Ammon's horn (tissue), 1 donor: Measurements from ENCODE around the gene WHRN.

ENCODE experiments used
- DNase-seq: peaks from one replicate; pipeline ENCODE4 v3.0.0-alpha.2; 2016; ENCODE audit warnings: low spot score

WHRN gene

DNA sequence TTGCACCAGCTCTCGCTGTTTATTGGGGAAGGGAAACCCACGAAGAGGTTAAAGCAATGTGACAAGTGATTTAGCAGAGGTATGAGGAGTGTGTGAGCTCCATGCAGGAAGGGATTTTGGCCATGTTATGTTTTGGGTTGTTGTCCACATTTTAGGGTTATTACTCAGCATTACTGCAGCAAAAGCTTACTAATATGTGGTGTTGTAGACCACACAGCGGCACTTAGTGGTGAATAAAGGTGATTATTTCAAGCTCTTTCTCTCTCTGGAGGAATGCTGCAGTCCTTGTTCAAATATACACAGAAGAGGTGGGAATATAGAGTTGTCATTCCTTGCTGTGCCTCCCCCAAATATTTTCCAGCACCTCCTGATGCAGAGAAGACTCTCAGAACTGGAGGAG, 87.8 kb downstream of the WHRN start:
- no peak for DNase-seq

DNA sequence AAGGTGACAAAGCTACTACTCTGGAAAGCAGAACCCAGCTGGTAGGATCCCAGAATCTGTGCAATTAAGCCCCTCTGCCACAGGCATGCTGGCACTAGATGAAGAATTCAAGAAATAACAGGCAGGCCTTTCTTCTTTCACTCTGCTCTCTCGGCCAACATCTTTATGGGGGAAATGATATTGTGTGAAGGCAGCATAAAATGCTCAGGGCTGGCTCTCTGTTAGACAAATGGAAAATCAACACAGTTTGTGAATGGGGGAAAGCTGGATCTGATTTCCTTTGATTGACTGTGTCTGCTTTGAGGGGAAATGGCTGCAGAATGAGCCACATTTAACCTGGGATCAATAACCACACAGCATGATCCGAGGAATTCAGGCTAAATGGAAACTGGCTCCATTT, 88.4 kb downstream of the WHRN start:
- DNase-seq, result no peak

DNA sequence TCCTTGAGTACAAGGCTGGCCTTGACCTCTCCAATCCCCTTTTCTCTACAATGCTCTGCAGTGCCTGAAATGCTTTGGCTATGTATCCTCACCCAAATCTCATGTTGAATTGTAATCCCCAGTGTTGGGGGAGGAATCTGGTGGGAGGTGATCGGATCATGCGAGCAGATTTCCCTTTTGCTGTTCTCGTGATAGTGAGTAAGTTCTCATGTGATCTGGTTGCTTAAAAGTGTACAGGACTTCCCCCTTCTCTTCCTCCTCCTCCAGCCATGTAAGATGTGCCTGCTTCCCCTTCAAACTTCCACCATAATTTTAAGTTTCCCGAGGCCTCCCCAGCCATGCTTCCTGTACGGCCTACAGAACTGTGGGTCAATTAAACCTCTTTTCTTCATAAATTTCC, 89.0 kb downstream of the WHRN start:
- no peak for DNase-seq

DNA sequence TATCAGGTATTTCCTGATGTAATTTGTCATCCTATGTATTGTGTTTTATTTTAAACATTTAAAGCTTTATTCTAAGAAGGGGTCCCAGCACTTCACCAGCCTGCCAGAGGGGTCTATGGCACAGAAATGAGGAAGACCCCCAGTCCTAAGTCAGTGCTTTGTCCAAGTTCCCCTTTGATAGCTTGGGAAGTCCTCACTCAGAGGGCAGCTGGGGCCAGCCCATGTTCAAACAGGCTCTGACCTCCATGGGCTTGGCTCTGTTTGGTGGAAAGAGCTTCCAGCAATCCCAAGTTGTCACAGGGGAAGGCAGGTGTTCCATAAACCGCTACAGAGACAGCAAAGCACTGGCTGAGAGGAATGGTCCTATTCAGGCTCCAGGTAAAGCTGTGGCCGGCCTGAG, 90.9 kb downstream of the WHRN start:
- DNase-seq, result no peak

DNA sequence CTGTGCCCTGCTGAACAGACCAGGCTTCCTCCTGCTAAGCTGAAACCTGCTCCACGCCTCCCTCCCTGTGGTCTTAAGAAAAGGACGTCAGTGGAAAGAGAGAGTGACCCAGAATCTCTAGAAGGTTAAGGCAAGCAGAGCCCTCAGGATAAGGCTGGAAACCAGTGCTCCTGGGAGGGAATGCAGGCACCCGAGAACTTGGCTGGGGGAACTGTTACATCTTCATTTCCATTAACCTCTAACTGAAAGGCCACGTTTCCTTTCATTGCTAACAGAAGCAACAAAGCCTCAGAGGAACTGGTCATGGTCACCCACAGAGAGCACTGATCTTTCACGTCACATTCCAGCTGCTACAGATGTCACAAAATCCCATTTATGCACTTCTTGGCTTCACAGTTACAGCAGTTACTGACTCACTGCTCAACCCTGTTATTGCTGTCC, 91.4 kb downstream of the WHRN start:
- DNase-seq, result no peak

DNA sequence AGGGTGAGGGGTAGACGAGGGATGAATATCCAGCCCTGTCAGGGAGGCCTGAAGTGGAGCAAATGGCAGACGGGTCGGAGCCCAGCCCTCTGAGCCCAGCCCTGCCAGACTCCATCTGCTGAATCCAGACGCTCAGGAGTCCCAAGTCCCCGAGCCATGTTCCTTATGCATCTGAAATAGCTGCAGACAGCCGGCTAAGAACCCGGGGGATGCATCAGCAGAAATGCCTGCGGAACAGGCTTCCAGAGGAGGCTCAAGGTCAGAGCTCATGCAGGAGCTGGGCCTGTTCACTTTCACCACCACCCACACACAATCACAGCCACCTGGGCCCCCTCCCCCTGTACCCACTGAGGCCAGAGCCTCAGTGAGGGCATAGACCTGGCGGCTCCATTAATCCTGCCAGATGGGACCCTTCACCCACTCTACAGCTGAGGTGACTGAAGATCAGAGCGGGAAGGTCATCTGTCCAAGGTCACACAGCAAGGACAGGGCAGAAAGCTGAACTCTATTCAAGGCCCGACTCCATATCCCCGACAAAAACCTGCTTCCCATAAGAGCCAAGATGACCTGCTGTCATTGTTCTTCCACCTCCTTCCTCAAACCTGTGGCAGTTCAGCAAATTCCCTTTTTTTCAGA, 93.1 kb downstream of the WHRN start:
- no peak for DNase-seq

DNA sequence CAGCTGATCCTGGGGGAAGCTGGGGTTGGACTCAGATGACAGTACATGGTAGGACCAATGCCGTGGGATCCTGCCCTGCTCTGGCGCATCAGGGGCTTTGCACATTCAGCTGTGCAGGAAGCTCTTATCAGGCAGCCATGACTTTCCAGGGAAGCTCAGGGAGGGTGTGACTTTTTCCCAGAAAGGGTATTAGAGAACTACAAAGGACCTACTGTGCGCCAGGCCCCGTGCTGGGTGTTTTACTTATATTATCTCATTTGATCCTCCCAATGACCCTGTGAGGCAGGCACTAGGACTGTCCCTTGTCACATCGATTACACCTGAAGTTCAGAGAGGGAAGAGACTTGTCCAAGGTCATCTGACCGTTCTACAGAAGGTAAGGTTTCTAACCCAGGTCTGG, 93.8 kb downstream of the WHRN start:
- no peak for DNase-seq

DNA sequence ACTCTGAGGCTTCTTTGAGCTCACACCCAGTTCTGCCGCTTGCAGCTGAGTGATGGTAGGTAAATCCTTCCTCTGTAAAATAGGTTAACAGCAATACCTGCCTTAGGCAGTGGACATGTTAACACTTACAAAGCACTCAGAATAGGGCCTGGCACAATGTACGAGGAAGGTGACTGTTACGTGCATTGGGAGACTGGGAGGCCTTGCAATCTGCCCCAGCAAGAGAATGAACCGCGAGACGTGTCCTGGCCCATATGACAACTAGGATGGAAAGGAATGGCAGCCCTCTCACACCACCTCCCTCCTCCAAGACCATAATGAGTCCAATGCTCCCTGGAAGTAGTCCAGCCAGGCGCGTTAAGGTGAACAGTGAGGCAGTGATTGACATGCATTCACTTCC, 94.4 kb downstream of the WHRN start:
- DNase-seq, result no peak

DNA sequence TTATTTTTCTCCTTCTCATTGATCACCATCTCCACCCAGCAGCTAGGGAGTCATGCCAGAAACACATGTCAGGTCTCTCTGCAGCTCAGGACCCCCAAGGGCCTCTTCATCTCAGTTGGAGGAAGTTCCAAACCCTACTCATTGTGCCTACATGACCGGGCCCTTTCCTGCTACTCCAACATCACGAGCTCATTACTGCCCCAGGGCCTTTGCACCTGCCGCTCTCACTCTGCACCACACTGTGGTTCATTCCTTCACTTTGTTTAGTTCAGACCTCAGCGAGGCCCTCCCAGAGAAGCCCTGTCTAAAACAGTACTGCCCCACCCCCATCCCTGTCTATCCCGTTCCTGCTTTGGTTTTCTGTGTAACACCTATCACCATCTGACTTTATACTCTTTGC, 95.4 kb downstream of the WHRN start:
- no peak for DNase-seq

DNA sequence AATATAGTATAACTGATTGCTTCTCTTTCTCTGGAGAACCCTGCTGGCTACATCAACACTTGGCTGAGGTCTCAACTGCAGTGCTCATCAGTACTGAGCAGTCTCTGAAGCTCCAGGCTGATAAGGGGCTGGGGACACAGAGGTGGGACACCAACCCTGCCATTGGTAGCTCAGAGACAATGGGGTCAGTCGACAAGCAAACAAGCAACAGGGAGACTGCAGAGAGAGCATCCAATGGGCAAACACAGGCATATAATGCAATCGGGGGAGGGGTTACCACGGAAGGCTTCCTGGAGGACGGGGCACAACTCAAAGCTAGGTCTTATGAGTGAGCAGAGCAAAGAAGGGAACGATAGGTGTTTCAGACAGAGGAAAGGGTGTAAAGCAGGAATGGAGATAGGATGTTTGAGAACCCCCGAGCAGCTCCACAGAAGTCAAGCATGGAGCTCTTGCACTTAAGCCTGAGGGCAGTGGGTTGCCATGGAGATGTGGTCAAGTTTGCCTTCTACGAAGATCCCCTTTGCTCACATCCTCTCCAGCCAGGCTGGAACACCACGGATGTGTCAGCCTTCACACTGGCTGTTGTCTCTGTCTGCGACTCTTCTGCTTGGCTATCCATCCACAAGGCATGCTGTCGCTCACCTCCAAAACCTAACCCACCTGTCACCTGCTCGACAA, 96.0 kb downstream of the WHRN start:
- no peak for DNase-seq

DNA sequence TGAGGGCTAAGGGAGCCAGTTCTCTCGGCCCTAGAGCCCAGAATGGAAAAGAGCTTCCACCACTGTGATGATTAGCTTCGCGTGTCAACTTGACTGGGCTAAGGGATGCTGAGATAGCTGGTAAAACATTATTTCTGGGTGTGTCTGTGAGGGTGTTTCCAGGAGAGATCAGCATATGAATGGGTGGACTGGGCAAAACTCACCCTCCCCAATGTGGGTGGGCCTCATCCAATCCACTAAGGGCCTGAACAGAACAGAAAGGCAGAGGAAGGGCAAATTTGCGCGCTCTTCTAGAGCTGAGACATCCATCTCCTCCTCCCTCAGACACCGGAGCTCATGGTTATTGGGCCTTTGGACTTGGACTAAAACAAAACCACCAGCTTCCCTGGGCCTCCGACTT, 96.6 kb downstream of the WHRN start:
- DNase-seq, result no peak

DNA sequence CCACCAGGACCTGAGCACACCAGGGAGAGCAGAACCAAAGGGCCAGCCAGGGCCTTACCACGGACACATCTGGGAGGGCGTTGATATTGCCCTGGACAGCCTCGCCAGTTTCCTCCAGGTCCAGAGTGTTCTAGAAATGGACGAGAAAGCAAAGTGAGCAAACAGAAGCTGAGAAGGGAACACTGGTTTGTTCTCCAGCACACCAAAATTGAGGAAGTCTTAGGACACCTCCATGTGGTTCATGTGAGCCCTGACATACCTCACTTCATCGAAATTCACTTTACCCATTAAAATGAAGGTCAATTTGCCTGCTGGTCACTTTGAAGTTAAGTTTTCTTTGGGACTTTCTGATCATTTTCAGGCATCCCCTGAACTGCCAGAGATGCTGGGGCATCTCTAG, 97.4 kb downstream of the WHRN start:
- no peak for DNase-seq

DNA sequence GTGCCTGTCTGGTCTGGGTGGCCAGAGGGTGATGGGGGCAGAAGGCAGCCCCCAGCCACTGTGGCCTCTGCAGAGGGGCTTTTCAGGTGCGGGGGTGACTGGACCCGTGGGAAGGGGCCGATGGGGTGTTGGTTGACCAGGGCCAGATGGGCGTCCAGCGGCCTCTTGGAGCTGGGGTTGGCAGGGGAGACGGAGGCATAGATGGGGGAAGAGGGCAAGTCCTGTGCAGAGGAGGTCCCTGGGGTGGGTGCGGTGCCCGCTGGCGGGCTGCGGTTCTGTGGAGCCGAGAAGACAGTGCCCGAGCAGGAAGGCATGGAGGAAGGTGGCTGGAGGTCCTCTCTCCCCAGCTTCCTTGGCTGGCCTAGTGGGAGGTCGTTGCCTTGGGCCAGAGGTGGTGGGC, 98.8 kb downstream of the WHRN start:
- no peak for DNase-seq

DNA sequence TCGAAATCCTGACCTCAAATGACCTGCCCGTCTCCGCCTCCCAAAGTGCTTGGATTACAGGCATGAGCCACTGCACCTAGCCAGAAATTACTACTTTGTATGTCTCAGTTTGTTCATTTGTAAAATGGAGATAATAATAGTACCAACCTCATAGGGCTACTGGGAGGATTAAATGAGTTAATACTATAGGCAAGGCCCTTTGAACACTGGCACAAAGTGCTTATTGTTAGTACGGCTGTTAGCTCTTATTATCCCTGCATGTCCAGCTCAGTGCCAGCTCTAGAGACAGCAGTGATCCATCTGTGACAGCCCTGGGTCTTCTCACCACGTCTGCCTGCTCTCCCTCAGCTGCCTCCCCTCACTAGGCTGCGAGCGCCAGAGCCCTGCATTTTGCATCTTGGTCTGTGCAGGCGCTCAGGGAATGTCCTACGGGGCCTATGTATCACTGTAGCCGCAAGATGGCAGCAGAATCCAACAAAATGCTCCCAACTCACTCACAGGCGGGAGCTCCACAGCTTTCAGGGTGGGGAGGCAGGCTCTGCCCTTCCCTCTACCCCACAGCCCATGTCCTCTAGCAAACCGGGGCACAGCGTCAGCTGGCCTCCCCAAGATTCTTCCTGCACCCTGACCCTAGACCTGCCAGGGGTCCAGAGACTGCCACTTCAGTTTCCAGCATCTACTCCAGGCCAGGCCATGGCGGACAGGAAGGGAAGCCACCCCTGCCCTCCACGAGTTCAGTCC, 99.8 kb downstream of the WHRN start:
- peak; percentile 94 for DNase-seq

DNA sequence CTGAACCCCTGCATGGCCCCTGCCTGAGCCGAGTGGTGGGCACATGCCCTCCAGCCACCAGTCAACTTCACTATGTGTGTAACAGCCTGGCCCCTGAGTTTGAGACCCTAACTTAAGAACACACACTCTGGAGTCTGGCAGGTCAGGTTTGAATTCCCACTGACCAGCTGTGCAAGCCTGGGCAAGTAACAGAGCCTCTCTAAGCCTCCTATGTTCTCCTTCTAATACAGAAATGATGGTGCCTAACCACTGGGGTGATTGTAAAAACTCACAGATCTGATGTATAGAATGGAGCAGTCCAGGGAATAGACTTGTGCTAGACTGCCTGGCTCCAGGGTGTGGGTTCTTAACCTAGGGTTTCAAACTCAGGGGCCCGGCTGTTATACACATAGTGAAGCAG, 100.7 kb downstream of the WHRN start:
- DNase-seq, result no peak

DNA sequence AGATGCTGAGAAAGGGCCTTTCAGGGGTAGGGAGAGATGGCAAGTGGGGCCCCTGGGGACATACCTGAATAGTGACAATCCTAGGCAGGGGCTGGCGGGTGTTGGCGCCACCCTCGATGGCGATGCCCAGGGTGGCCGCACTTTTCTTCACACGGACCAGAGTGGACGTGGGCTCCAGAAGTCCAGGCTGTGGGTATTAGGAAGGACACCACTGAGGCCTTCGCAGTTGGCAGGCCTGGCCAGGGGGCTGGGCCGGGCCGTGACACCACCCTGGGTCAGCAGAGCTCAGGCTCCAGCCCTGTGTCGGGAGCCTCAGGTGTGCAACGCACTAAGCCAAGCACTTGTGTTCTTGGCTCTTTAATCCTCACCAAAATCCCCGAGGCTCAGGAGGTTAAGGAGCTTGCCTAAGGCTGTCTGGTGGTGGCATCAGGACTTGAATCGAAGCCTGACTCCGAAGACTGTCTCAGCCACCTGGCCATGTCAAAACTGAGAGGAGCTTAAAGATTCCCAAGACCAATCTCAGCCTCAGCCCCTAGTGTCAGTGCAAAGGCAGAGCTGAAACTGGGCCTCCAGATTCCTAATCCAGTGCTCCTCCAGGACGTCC, 102.0 kb downstream of the WHRN start:
- DNase-seq, result no peak

DNA sequence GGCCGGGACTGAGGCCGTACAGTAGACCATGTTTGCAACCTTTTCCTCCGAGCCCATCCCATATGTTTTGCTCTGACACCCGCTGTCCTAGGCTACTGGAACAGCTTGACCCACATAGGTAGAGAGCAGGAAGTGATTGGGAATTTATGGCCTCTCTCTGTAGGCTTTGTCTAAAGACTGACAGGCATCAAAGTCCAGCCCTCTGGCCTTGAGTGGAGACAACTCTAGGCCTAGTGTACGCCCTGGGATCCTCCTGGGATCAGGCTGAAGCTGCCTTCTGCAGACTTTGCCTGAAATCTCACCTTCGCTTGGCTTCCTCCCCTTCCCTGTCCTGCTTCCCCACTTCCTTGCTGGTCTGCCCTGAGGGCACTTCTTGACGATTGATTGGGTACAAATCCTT, 103.9 kb downstream of the WHRN start:
- DNase-seq, result no peak

DNA sequence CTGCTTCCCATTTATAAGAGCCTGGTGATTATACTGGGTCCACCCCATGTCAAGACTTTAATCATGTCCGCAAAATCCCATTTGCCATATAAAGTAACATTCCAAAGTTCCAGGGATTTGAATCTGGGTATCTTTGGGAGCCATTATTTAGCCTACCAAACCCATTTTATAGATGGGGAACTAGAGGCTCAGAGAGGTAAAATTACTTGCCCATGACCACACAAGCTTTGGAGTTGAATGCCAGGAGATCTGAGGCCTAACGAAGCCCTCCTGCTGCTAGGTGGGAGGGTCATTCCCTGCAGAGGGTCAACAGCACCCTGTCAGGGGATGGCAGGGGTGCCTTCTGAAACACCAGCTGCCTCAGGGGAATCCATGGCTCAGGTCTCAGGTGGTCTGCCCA, 104.5 kb downstream of the WHRN start:
- DNase-seq, result no peak

DNA sequence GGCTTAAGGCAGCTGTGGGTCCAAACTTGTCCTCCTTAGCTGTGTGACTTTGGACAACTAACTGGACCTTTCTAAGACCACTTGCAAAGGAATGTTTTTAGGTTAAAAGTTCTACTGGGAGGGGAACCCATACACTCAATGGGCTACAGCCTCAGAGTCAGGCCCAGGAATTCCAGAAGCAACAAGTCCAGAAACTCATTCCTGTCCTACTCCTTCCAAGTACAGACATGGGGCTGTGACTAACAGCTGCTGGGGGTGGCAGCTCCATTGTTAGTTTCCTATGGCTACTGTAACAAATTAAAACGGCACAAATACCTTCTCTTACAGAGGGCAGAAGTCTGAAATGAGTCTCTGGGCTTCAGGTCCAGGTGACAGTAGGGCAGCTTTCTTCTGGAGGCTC, 105.1 kb downstream of the WHRN start:
- DNase-seq, result no peak

DNA sequence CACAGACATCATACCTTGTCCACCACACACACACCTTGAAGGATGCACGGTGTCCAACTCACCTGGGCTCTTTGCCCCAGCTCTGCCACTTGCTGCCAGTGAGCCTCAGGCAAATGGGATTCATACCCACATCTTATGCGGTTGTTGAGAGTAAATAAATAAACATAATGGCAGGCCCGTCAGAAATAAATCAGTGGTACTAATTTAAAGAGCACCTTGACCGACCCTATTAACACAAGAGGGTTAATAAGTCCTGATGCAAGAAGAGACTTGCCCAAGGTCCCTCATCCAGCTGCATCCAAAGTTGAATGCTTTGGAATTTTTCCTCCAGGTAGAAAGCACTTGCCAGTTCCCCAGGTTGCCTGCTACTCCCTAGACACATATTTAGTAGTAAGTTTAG, 105.9 kb downstream of the WHRN start:
- no peak for DNase-seq

DNA sequence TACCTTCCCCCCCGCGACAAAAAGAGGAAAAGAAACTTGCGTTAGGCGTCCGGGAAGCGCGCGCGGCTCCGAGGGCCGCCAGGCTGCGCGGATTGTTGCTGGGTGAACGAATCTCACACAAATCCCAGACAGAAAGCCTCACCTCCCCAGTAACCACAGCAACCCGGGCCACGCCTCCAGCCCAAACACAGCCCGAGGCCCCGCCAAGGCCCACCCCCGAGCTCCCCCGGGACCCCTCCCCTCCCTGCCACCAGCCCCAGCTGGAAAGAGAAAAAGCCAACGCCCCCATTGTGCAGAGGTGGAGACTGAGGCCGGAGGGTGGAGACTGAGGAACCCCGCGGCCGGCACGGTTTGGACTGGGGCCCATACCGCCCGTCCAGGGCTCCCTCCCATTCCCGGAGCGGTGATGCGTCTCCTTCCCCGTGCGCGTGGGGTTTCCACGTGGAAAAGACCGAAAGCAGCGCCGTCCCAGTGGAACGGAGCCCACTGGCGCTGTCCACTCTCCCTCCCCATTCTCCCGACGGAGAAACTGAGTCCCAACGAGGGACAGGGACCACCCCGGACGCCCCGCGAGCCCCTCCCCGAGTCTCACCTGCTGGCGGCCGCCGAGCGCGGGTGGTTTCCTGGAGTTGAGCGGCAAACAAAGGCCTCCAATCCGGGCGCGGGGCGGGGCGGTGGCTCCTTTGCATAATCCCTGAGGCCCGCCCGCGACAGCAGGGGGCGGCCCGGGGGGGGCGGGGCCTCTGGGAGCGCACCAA, 107.2 kb downstream of the WHRN start:
- DNase-seq, result peak; percentile 95

DNA sequence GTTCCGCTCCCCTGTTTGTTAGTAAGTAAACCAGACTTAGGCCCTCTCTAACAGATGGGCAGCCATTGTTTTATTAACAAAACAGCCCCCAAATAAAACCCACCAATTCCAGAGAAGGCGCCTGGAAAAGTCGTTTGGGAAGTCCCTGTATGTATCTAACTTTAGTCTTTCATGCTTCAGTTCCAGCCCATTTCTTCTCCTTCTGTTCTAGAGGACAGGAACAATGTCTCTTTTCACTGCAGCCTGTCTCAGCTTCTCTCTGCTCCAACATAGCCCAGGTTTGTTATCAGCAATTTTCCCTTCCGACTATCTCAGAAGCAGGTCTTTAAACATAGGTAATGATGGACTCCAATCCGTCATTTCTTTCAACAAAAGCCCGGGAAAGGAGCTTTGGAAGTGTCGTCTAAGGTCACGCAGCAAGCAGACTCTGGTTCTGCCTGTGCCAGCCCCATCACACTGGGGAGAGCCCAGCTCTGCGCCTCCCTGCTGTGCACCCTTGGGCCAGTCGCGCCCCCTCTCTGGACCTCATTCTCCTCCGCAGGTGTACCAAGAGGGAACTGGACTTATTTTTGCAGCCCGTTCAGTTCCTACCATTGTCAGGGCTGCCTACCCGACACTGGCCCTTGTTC, 107.9 kb downstream of the WHRN start:
- DNase-seq, result no peak
